ENCODE data around the gene P2RY11.

DNA sequence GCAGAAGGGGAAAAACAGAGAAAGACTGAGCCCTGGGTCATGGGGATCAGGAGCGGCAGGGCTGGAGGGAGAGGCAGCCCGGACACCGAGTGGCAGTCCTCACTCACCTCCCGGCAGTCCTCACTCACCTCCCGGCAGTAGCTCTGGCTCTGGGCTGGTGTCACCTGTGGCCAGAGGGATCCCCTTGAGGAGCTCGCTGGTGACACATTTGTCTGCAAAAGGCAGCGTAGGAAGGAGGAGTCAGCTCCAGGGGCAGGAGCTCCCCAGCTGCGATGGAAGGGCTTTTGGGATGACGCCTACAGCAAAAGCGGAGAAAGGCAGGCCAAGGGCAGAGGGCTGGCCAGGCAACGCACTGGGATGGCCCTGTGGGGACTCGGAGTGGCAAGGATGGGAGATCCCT, 7.5 kb downstream of the P2RY11 start:
- TF ChIP-seq CTCF (IDR thresholded peaks at IDR 0.05): no peak
- TF ChIP-seq POLR2A (IDR thresholded peaks at IDR 0.05): no peak

Data from suprapubic skin (tissue), 3 donors.